K562 (cell line): ENCODE results near the gene CSF1R. TPM values are rescaled to one million over a fixed set of nuclear protein-coding genes. Genes with fewer than 3 reads are reported as not detected.

Source experiments
- ATAC-seq: fragments of 200-7000 bp; cut with Tn5 transposase; 3 replicates; pipeline ENCODE4 v1.9.1; 2020; ENCODE audit warnings: moderate library complexity
- BruUV-seq: library from RNA; stranded (reverse); fragments of 400-500 nt; replicated peaks from 2 replicates; lab custom pipeline; 2021; lab: Mats Ljungman, UMichigan
- CTCF ChIA-PET: fragments of 300-600 bp; formaldehyde crosslinking; extraction: SDS; loops from one replicate; lab custom pipeline; 2021; ENCODE audit warnings: low intra/inter-chr PET ratio; lab: Yijun Ruan, JAX
- POLR2A ChIA-PET: fragments of 300-600, 350-650 bp; sonication (Branson Sonifier 250); formaldehyde crosslinking; extraction: SDS; loops from one replicate; lab custom pipeline; 2021; ENCODE audit warnings: antibody characterized with exemption, inconsistent platforms; lab: Yijun Ruan, JAX
- DNase-seq, 4 experiments: peaks; one replicate each; pipeline versions ENCODE4 v3.0.0 to v3.0.0-alpha.2; 2011 to 2018; ENCODE audit warnings: low spot score in 3 of 4, mixed read lengths in 3 of 4; ENCODE audit errors: extremely low read depth in 1 of 4
- FAIRE-seq: peaks from 2 replicates; lab custom pipeline; 2011; peaks lifted over from hg19 to GRCh38; lab: Jason Lieb, UNC
- H2AFZ ChIP-seq: 2 replicates; pipeline ENCODE4 v1.6.0; 2011; ENCODE audit warnings: low read depth, low read length, control low read depth, inconsistent platforms
- H3K27ac ChIP-seq: fragments of 200-600 bp; 3 replicates; pipeline ENCODE4 v1.8.0; 2011; ENCODE audit warnings: low read depth, mild to moderate bottlenecking, control low read depth, inconsistent platforms, low read length, moderate library complexity, mixed read lengths; ENCODE audit errors: extremely low read depth
- H3K27me3 ChIP-seq, 2 experiments: fragments of 300-600 bp in 1 of 2; 2 replicates in 1 of 2; 3 replicates in 1 of 2; pipeline versions ENCODE4 v1.6.0 to v1.8.0; 2011; ENCODE audit warnings: inconsistent platforms in 2 of 2, low read length in 2 of 2, mild to moderate bottlenecking in 1 of 2, mixed read lengths in 1 of 2, moderate library complexity in 1 of 2; ENCODE audit not compliant: control insufficient read depth in 2 of 2, insufficient read depth in 2 of 2
- H3K36me3 ChIP-seq: fragments of 300-600 bp; 3 replicates; pipeline ENCODE4 v1.8.0; 2011; ENCODE audit warnings: mild to moderate bottlenecking, low read length, inconsistent platforms; ENCODE audit not compliant: control insufficient read depth, insufficient read depth
- H3K4me1 ChIP-seq, 2 experiments: fragments of 200-600 bp in 1 of 2; replicated peaks in 1 of 2; 2 replicates in 1 of 2; 3 replicates in 1 of 2; pipeline versions ENCODE4 v1.5.1 to v1.8.0; 2011; ENCODE audit warnings: inconsistent platforms in 2 of 2, low read length in 2 of 2, mild to moderate bottlenecking in 1 of 2, mixed read lengths in 1 of 2, moderate library complexity in 1 of 2; ENCODE audit not compliant: control insufficient read depth in 2 of 2, insufficient read depth in 2 of 2
- H3K4me2 ChIP-seq: 2 replicates; pipeline ENCODE4 v1.6.1; 2011; ENCODE audit warnings: low read length, control low read depth, inconsistent platforms, mixed read lengths; ENCODE audit not compliant: insufficient read depth
- H3K4me3 ChIP-seq: fragments of 200-600 bp; sonication (generic), shearing (Covaris generic); 2 replicates; pipeline ENCODE4 v1.5.1; 2016; ENCODE audit warnings: control low read depth, inconsistent platforms
- H3K79me2 ChIP-seq: fragments of 200-600 bp; 3 replicates; pipeline ENCODE4 v1.8.0; 2011; ENCODE audit warnings: low read length, inconsistent platforms; ENCODE audit not compliant: control insufficient read depth, insufficient read depth
- H3K9ac ChIP-seq, 2 experiments: 2 replicates each; pipeline versions ENCODE4 v1.6.0 to v1.6.1; 2011; ENCODE audit warnings: low read depth in 2 of 2, low read length in 2 of 2, control low read depth in 1 of 2, inconsistent platforms in 1 of 2, mild to moderate bottlenecking in 1 of 2, mixed read lengths in 1 of 2; ENCODE audit not compliant: insufficient read depth in 1 of 2
- H3K9me1 ChIP-seq: one replicate; pipeline ENCODE4 v1.6.0; 2011; ENCODE audit warnings: inconsistent platforms, mild to moderate bottlenecking, low read length, moderate library complexity; ENCODE audit not compliant: control insufficient read depth, insufficient read depth
- H3K9me3 ChIP-seq: replicated peaks from 2 replicates; pipeline ENCODE4 v1.5.1; 2011; ENCODE audit warnings: low read depth, low read length, inconsistent platforms; ENCODE audit not compliant: control insufficient read depth, insufficient read depth
- H4K20me1 ChIP-seq: replicated peaks from 2 replicates; pipeline ENCODE4 v1.6.1; 2011; ENCODE audit warnings: low read length, inconsistent platforms, mixed read lengths; ENCODE audit not compliant: control insufficient read depth, insufficient read depth
- DPF2 ChIP-seq: fragments of 450-650 bp; IDR thresholded peaks from 2 replicates; pipeline ENCODE4 v1.6.1; 2016
- FOXJ2 ChIP-seq: fragments of 200-800 bp; sonication (Bioruptor generic); IDR thresholded peaks from 2 replicates; pipeline ENCODE4 v1.6.1; 2016; ENCODE audit warnings: missing genetic modification characterization, missing compliant biosample characterization
- ILK ChIP-seq: fragments of 450-650 bp; IDR thresholded peaks from 2 replicates; pipeline ENCODE4 v1.6.1; 2016; ENCODE audit warnings: missing genetic modification characterization, low read depth, mild to moderate bottlenecking, missing compliant biosample characterization, moderate library complexity, borderline replicate concordance
- NR2C2 ChIP-seq, 2 experiments: fragments of 200-800 bp in 1 of 2; sonication (Bioruptor generic) in 1 of 2; sonication (generic) in 1 of 2; formaldehyde crosslinking in 1 of 2; IDR thresholded peaks; 2 replicates each; pipeline versions ENCODE4 v1.6.1 to v1.8.0; 2016 to 2022; ENCODE audit warnings: mild to moderate bottlenecking in 1 of 2, missing compliant biosample characterization in 1 of 2, missing genetic modification characterization in 1 of 2, missing genetic modification reagents in 1 of 2
- SIN3B ChIP-seq: fragments of 450-650 bp; IDR thresholded peaks from 2 replicates; pipeline ENCODE4 v1.6.1; 2017; ENCODE audit warnings: low read depth, mild to moderate bottlenecking, moderate library complexity
- TAF7 ChIP-seq: fragments of 450-650 bp; IDR thresholded peaks from 2 replicates; pipeline ENCODE4 v1.6.1; 2016; ENCODE audit warnings: missing genetic modification characterization, missing compliant biosample characterization
- ZNF518B ChIP-seq: fragments of 250-450 bp; sonication (Bioruptor Pico); IDR thresholded peaks from 2 replicates; pipeline ENCODE4 v1.5.0; 2021; ENCODE audit warnings: mild to moderate bottlenecking, moderate library complexity
- WGBS: fragments of 100-300 bp; shearing (Covaris generic); methylation state at CpG from one replicate; pipeline ENCODE4 v1.1.6; 2016; ENCODE audit warnings: low coverage, mixed read lengths; ENCODE audit not compliant: insufficient coverage; ENCODE audit errors: missing lambda C conversion rate; 5-methylcytosine and 5-hydroxymethylcytosine counted together
- in situ Hi-C: fragments of 300-500 bp; cut with MboI; formaldehyde crosslinking; loops from 4 replicates; pipeline ENCODE4 v1.15.0; 2018; ENCODE audit warnings: inconsistent platforms, mixed read lengths
- intact Hi-C: fragments of 100-400 bp; cut with micrococcal nuclease; formaldehyde crosslinking; loops from 2 replicates; pipeline ENCODE4 v1.14.2; 2022
- polyA plus RNA-seq, 8 experiments: library from polyadenylated mRNA; depleted of rRNA in 4 of 8; stranded (reverse) in 5 of 8; unstranded in 3 of 8; fragments of >200 nt; fragmentation: Nextera tagmentation in 2 of 8; fragmentation: Illumina TruSeq in 1 of 8; extraction: Ambion mirVana in 2 of 8; extraction: Trizol in 1 of 8; gene quantifications; 2 replicates each; pipeline versions ENCODE4 v1.2.1 to v1.2.3, GENCODE V29; 2011 to 2014; ENCODE audit warnings: inconsistent platforms in 1 of 8, missing spikeins in 1 of 8
- total RNA-seq, 7 experiments: library from RNA; depleted of rRNA in 6 of 7; stranded (reverse); fragments of >200 nt in 6 of 7; fragmentation: Illumina TruSeq in 2 of 7; extraction: Trizol in 2 of 7; gene quantifications; 2 replicates each; pipeline versions ENCODE4 v1.2.1 to v1.2.3, GENCODE V29; 2011 to 2021; ENCODE audit warnings: low replicate concordance in 1 of 7

The CSF1R gene
- total and polyA plus RNA-seq, 9 of the 15 experiments (the other 6 are each of a cell fraction or from before 2014, with no cell fraction given), result 0.03 to 0.64 (median 0.20) TPM; not detected in 6

- POLR2A ChIA-PET, result interaction anchor here (0.6 to 1.7 kb wide), 3 partner anchors 16 to 402 kb away, joined by 3 to 6 read pairs (median 3); no protein-coding TSS in a partner anchor
- BruUV-seq, result TSS peak; percentile 8
- no peak overlapping the region for H3K4me3 ChIP-seq
- H3K9me3 ChIP-seq, result no peaks in the 10 kb centered on the region
- H3K36me3 ChIP-seq, result peaks cover 93% of the 10 kb centered on the region
- no peak overlapping the region for H2AFZ ChIP-seq
- in situ Hi-C loops, result no loop called here
- no peak overlapping the region for H3K9ac ChIP-seq
- DNase-seq (no peak), FAIRE-seq (no peak), ATAC-seq (no peak)
- peaks cover 9 to 26% of the 10 kb centered on the region in 2 experiments; a peak in 4 of 5 replicates for H3K4me1 ChIP-seq
- intact Hi-C loops, result no loop called here
- H3K9me1 ChIP-seq, result peaks cover 3% of the 10 kb centered on the region
- H4K20me1 ChIP-seq, result no peaks in the 10 kb centered on the region
- no peak overlapping the region for H3K4me2 ChIP-seq
- TF ChIP-seq DPF2, result no peak
- no peak for TF ChIP-seq SIN3B
- no peak for TF ChIP-seq FOXJ2 (tag)
- TF ChIP-seq ZNF518B (CRISPR knock-in tag), result no peak
- TF ChIP-seq TAF7, result no peak
- TF ChIP-seq NR2C2 (CRISPR knock-in tag; IDR thresholded peaks at IDR 0.05), result no peak
- TF ChIP-seq NR2C2 (tag; IDR thresholded peaks at IDR 0.05), result no peak
- no peak for TF ChIP-seq ILK
- no peaks in the 10 kb centered on the region for H3K79me2 ChIP-seq
- WGBS, result 87% methylated on average over 7 of the region's 7 CpGs
- no peak overlapping the region for H3K27ac ChIP-seq
- H3K27me3 ChIP-seq, result no peaks in the 10 kb centered on the region
- CTCF ChIA-PET, result no interaction called here
These were observed 41.6 kb downstream of the CSF1R start for GRCh38 chr5:150044712-150045111.
